HepG2 (cell line): ENCODE data around the gene SLC25A33. TPM values are rescaled to one million over a fixed set of nuclear protein-coding genes. Genes with fewer than 3 reads are reported as not detected.
A peak's percentile ranks its signal among the peaks of the same experiment; 100 is the strongest.

Source experiments
- BORCS8-MEF2B ChIP-seq: sonication (generic); formaldehyde crosslinking; IDR thresholded peaks from 2 replicates; pipeline ENCODE4 v1.8.0; 2022; ENCODE audit warnings: mild to moderate bottlenecking, missing genetic modification reagents
- CREBL2 ChIP-seq: sonication (generic); formaldehyde crosslinking; IDR thresholded peaks from 2 replicates; pipeline ENCODE4 v1.8.1; 2023; ENCODE audit warnings: missing genetic modification reagents, mild to moderate bottlenecking, borderline replicate concordance
- FUBP1 ChIP-seq: sonication (generic); formaldehyde crosslinking; IDR thresholded peaks from 2 replicates; pipeline ENCODE4 v1.5.1; 2020; ENCODE audit warnings: missing genetic modification reagents, mild to moderate bottlenecking, borderline replicate concordance
- GABPB1 ChIP-seq: IDR thresholded peaks from 2 replicates; pipeline ENCODE4 v1.6.1; 2016; ENCODE audit warnings: mild to moderate bottlenecking, missing genetic modification reagents, moderate library complexity, missing compliant biosample characterization
- HMGXB3 ChIP-seq: sonication (generic); formaldehyde crosslinking; IDR thresholded peaks from 2 replicates; pipeline ENCODE4 v1.4.0; 2020; ENCODE audit warnings: missing genetic modification reagents, borderline replicate concordance
- HOXA9 ChIP-seq: sonication (generic); formaldehyde crosslinking; IDR thresholded peaks from 2 replicates; pipeline ENCODE4 v1.8.1; 2022; ENCODE audit warnings: missing genetic modification reagents, mild to moderate bottlenecking, moderate library complexity, borderline replicate concordance
- MTA1 ChIP-seq: sonication (generic); formaldehyde crosslinking; IDR thresholded peaks from 2 replicates; pipeline ENCODE4 v1.4.0; 2020; ENCODE audit warnings: missing genetic modification reagents, mild to moderate bottlenecking, borderline replicate concordance
- NR1H2 ChIP-seq: sonication (generic); formaldehyde crosslinking; IDR thresholded peaks from 2 replicates; pipeline ENCODE4 v1.8.1; 2022; ENCODE audit warnings: low read depth, missing genetic modification reagents, borderline replicate concordance
- RBM22 ChIP-seq: fragments of 200-400 bp; formaldehyde crosslinking; optimal IDR thresholded peaks from 2 replicates; pipeline ENCODE3; 2017; ENCODE audit warnings: mild to moderate bottlenecking, low read length, moderate library complexity
- TCF7L2 ChIP-seq: IDR thresholded peaks from 2 replicates; pipeline ENCODE4 v1.6.1; 2011; ENCODE audit warnings: mild to moderate bottlenecking, low read depth, low read length, moderate library complexity
- ZNF20 ChIP-seq: sonication (generic); formaldehyde crosslinking; IDR thresholded peaks from 2 replicates; pipeline ENCODE4 v1.4.0; 2020; ENCODE audit warnings: mild to moderate bottlenecking, moderate library complexity, missing genetic modification reagents
- ZNF224 ChIP-seq: sonication (generic); formaldehyde crosslinking; IDR thresholded peaks from 2 replicates; pipeline ENCODE4 v1.5.0; 2020; ENCODE audit warnings: mild to moderate bottlenecking, missing genetic modification reagents
- ZNF232 ChIP-seq: sonication (generic); formaldehyde crosslinking; IDR thresholded peaks from 2 replicates; pipeline ENCODE4 v1.4.0; 2020; ENCODE audit warnings: missing genetic modification reagents, borderline replicate concordance
- ZNF576 ChIP-seq: sonication (generic); formaldehyde crosslinking; IDR thresholded peaks from 2 replicates; pipeline ENCODE4 v1.4.0; 2020; ENCODE audit warnings: mild to moderate bottlenecking, missing genetic modification reagents
- ZNF710 ChIP-seq: sonication (generic); formaldehyde crosslinking; IDR thresholded peaks from 2 replicates; pipeline ENCODE4 v1.5.0; 2020; ENCODE audit warnings: mild to moderate bottlenecking, missing genetic modification reagents, borderline replicate concordance
- ZNF746 ChIP-seq: sonication (generic); formaldehyde crosslinking; IDR thresholded peaks from 2 replicates; pipeline ENCODE4 v1.8.0; 2022; ENCODE audit warnings: mild to moderate bottlenecking, missing genetic modification reagents
- ZNF766 ChIP-seq: sonication (generic); formaldehyde crosslinking; IDR thresholded peaks from 2 replicates; pipeline ENCODE4 v1.5.0; 2020; ENCODE audit warnings: missing genetic modification reagents, borderline replicate concordance
- ZNF777 ChIP-seq: sonication (generic); formaldehyde crosslinking; IDR thresholded peaks from 2 replicates; pipeline ENCODE4 v1.4.0; 2020; ENCODE audit warnings: missing genetic modification reagents
- polyA plus RNA-seq, 8 experiments: library from polyadenylated mRNA; depleted of rRNA in 3 of 8; stranded (reverse) in 7 of 8; unstranded in 1 of 8; fragments of >200 nt; fragmentation: Illumina TruSeq in 4 of 8; extraction: Trizol in 4 of 8; gene quantifications; 2 replicates each; pipeline versions ENCODE4 v1.2.1 to v1.2.3, GENCODE V29; 2011 to 2016; ENCODE audit warnings: low read depth in 4 of 8, missing spikeins in 1 of 8, mixed read lengths in 1 of 8; ENCODE audit not compliant: insufficient read depth in 1 of 8
- total RNA-seq, 5 experiments: library from RNA; depleted of rRNA; stranded (reverse); fragments of >200 nt; fragmentation: Illumina TruSeq; extraction: Trizol; gene quantifications; 2 replicates each; pipeline ENCODE4 v1.2.3, GENCODE V29; 2016; ENCODE audit warnings: low read depth in 1 of 5
- TF ChIP-seq, protein P1 (sequence below): sonication (generic); formaldehyde crosslinking; IDR thresholded peaks from 2 replicates; pipeline ENCODE4 v1.5.1; 2020; ENCODE audit warnings: mild to moderate bottlenecking, missing genetic modification reagents, borderline replicate concordance

SLC25A33 gene
- total and polyA plus RNA-seq, 2 of the 13 experiments (the other 11 are each of a cell fraction or from before 2014, with no cell fraction given) = 15.4 to 50.3 TPM

DNA sequence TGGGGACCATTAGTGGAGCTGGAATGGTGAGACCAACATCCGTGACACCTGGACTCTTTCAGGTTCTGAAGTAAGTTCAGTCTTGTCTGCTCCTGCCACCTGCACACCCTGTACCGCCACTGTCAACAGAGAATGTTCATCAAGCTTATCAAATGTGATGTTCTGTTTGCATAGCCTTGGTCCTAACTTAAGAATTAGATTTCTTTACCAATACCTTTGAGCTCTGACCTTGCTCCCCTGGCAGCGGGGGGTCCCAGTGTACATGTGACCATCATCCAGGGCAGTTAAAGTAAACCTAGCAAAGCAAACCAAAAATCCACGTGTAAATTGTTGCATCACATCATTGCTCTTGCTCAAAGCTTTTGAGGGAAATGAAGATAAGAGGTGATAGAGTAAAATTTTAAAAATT, 14.5 kb downstream of the SLC25A33 start (continued):
- TF ChIP-seq ZNF224 = no peak
- no peak; the same call in 1 of the 2 replicates for TF ChIP-seq BORCS8-MEF2B (CRISPR knock-in tag)
- peak; percentile 71; the same call in 1 of the 2 replicates for TF ChIP-seq TCF7L2
- TF ChIP-seq, protein P1, sequence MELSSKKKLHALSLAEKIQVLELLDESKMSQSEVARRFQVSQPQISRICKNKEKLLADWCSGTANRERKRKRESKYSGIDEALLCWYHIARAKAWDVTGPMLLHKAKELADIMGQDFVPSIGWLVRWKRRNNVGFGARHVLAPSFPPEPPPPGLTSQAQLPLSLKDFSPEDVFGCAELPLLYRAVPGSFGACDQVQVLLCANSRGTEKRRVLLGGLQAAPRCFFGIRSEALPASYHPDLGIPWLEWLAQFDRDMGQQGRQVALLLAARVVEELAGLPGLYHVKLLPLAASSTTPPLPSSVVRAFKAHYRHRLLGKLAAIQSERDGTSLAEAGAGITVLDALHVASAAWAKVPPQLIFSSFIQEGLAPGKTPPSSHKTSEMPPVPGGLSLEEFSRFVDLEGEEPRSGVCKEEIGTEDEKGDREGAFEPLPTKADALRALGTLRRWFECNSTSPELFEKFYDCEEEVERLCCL (CRISPR knock-in tag) = no peak
- TF ChIP-seq NR1H2 (CRISPR knock-in tag) = no peak
- TF ChIP-seq CREBL2 (CRISPR knock-in tag) = no peak
- no peak for TF ChIP-seq ZNF777
- TF ChIP-seq ZNF232 = no peak; the same call in 1 of the 2 replicates
- no peak for TF ChIP-seq MTA1 (CRISPR knock-in tag)
- TF ChIP-seq ZNF20 (CRISPR knock-in tag) = no peak
- TF ChIP-seq HOXA9 (CRISPR knock-in tag) = 0 out of 2 replicates have a peak, but pooled peaks have one; percentile 31
- peak; percentile 68; the same call in 1 of the 2 replicates for TF ChIP-seq HMGXB3
- peak; percentile 89; the same call in 1 of the 2 replicates for TF ChIP-seq ZNF710 (CRISPR knock-in tag)
- no peak for TF ChIP-seq ZNF576 (CRISPR knock-in tag)
- no peak; the same call in 1 of the 2 replicates for TF ChIP-seq FUBP1 (CRISPR knock-in tag)
- no peak; the same call in 1 of the 2 replicates for TF ChIP-seq ZNF766 (CRISPR knock-in tag)
- peak; percentile 70 for TF ChIP-seq RBM22
- peak; percentile 82; the same call in 1 of the 2 replicates for TF ChIP-seq ZNF746 (CRISPR knock-in tag)
- TF ChIP-seq GABPB1 (CRISPR knock-in tag) = peak; percentile 33; the same call in 1 of the 2 replicates
